HL-60 (cell line): ENCODE measurements around the gene SLC36A2.

Source experiments
- DNase-seq, 2 experiments: peaks; one replicate each; pipeline ENCODE4 v3.0.0-alpha.2; 2010 to 2020; ENCODE audit warnings: low read depth in 1 of 2, low spot score in 1 of 2
- H3K27ac ChIP-seq: fragments of 250-450 bp; sonication (Bioruptor Pico); replicated peaks from 2 replicates; pipeline ENCODE4 v1.5.1; 2020; ENCODE audit warnings: mild to moderate bottlenecking, moderate library complexity
- H3K27me3 ChIP-seq: fragments of 250-450 bp; sonication (Bioruptor Pico); 2 replicates; pipeline ENCODE4 v1.5.1; 2021; ENCODE audit warnings: mild to moderate bottlenecking, moderate library complexity; ENCODE audit not compliant: insufficient read depth, poor library complexity, severe bottlenecking
- H3K4me3 ChIP-seq: replicated peaks from 2 replicates; pipeline ENCODE4 v1.5.1; 2011; ENCODE audit warnings: mild to moderate bottlenecking, control low read depth, low read length; ENCODE audit not compliant: insufficient read depth
- CTCF ChIP-seq: IDR thresholded peaks from one replicate; pipeline ENCODE4 v1.5.1; 2011; ENCODE audit warnings: low read length, control low read depth, inconsistent platforms; ENCODE audit not compliant: insufficient read depth
- GABPA ChIP-seq: IDR thresholded peaks from 2 replicates; pipeline ENCODE4 v1.6.1; 2012; ENCODE audit warnings: low read depth
- POLR2AphosphoS5 ChIP-seq: IDR thresholded peaks from 2 replicates; pipeline ENCODE4 v1.6.1; 2012; ENCODE audit warnings: low read depth
- REST ChIP-seq: IDR thresholded peaks from 2 replicates; pipeline ENCODE4 v1.6.1; 2012; ENCODE audit warnings: low read depth; ENCODE audit not compliant: insufficient replicate concordance
- SPI1 ChIP-seq: IDR thresholded peaks from 2 replicates; pipeline ENCODE4 v1.6.1; 2012; ENCODE audit warnings: low read depth, mild to moderate bottlenecking, borderline replicate concordance

Gene SLC36A2

GRCh38 chr5:151318850-151319732 is 28.3 kb downstream of the SLC36A2 start:
- Histone ChIP-seq H3K27ac (no peak overlapping the region), H3K4me3 (no peak overlapping the region), H3K27me3 (no peaks in the 10 kb centered on the region)
- TF ChIP-seq CTCF, result peak; percentile 10
- no peak for TF ChIP-seq REST
- DNase-seq, result peak in 1 of 2 experiments; percentile 21

- Histone ChIP-seq H3K27ac (no peak overlapping the region), H3K4me3 (no peak overlapping the region), H3K27me3 (no peaks in the 10 kb centered on the region)
- TF ChIP-seq SPI1 (no peak), CTCF (no peak), POLR2AphosphoS5 (no peak), GABPA (no peak), REST (no peak)
- DNase-seq, result no peak
These were observed 29.5 kb downstream of the SLC36A2 start for GRCh38 chr5:151317871-151318270.

- peak; percentile 82 for TF ChIP-seq CTCF
- TF ChIP-seq REST, result no peak
- peak; percentile 17 to 74 for DNase-seq
- Histone ChIP-seq H3K27me3 (no peaks in the 10 kb centered on the region), H3K27ac (no peak overlapping the region), H3K4me3 (no peak overlapping the region)
These were observed 31.3 kb downstream of the SLC36A2 start for GRCh38 chr5:151315998-151316597.
